GM18868 (cell line): ENCODE results near the gene IL6R.
"Not testable (repeated sequence)": the region's sequence is repeated elsewhere in the genome, so short reads cannot be mapped to it uniquely, and the experiment has no call there.

Experiments
- ATAC-seq: cut with Tn5 transposase; IDR thresholded peaks from one replicate; pipeline ENCODE4 v1.9.1; 2021; ENCODE audit warnings: mild to moderate bottlenecking, moderate library complexity; ENCODE audit not compliant: unreplicated experiment

Gene IL6R

DNA sequence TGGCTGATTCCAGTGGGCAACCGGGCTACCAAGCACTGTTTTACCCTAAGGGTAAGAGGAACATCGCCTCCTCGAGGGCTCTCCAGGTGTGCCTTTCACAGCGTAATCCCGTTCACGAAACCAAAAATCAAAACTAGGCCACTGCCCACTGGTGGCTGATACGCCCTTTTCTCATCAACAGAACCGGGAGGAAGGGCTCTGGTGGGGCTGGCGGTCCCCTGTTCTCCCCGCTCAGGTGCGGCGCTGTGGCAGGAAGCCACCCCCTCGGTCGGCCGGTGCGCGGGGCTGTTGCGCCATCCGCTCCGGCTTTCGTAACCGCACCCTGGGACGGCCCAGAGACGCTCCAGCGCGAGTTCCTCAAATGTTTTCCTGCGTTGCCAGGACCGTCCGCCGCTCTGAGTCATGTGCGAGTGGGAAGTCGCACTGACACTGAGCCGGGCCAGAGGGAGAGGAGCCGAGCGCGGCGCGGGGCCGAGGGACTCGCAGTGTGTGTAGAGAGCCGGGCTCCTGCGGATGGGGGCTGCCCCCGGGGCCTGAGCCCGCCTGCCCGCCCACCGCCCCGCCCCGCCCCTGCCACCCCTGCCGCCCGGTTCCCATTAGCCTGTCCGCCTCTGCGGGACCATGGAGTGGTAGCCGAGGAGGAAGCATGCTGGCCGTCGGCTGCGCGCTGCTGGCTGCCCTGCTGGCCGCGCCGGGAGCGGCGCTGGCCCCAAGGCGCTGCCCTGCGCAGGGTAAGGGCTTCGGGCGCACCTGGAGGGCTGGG lies at the start of gene IL6R:
IL6R (plus strand) TSS at position 360 of the 763 bp plus-strand sequence; CDS start at position 647, 287 bp downstream.
- peak; percentile 24 for ATAC-seq

DNA sequence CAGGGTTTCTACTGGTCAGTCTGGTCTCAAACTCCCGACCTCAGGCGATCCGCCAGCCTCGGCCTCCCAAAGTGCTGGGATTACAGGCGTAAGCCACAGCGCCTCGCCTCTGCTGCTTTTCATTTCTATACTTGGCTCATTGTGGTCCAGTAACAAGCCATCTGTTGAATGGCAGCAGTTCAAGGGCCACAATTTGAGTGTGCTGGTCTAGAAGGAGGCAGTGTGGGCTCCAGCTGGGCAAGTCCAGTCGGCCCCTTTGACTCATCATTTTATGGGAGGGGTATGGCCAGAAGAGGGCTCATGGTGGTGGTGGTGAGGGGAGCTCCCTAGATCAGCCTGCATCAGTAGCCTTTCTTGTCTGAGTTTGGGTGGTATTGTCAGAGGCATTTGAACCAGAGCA lies 46.6 kb upstream of the IL6R start:
- ATAC-seq = no peak

DNA sequence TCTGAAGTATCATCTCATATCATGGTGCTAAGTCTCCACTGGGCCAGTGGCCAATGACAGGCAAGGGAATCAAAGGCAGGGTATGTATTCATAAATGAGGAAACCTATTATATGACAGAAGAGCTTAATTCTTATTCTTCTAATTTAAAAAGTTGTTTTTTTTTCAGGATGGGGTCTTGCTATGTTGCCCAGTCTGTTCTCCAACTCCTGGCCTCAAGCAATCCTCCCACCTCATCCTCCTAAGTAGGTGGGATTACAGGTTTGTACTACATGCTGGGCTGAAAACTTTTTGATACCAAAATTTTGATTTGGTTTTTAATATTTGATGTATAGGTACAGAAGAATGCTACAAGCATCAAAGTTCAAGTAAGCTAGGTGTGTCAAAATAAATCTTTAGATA lies 44.9 kb upstream of the IL6R start:
- no peak for ATAC-seq

DNA sequence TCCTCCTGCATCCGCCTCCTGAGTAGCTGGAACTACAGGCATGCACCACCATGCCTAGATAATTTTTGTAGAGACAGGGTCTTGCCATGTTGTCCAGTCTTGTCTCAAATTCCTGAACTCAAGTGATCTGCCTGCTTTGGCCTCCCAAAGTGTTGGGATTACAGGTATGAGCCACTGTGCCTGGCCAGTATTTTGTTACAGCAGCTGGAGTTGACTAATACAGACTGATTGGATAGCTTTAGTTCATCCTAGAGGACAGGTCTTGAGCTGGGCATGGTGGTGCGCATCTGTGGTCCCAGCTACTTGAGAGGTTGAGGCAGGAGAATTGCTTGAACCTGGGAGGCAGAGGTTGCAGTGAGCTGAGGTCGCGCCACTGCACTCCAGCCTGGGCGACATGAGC lies 44.3 kb upstream of the IL6R start:
- not testable (repeated sequence) for ATAC-seq

DNA sequence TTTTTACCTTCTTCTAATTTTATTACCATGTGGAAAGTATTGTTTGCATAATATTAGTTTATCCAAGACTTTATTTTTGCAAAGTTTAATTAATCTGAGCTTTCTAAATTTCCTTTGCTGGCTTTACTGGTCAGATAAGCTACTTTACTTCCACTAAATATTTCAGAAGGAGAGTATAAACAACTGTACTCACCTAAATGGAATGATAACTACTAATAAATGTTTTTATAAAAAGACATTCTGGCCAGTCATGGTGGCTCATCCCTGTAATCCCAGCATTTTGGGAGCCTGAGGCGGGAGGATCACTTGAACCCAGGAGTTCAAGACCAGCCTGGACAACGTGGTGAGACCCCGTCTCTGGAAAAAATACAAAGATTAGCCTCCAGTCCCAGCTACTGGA lies 43.8 kb upstream of the IL6R start:
- no peak for ATAC-seq

DNA sequence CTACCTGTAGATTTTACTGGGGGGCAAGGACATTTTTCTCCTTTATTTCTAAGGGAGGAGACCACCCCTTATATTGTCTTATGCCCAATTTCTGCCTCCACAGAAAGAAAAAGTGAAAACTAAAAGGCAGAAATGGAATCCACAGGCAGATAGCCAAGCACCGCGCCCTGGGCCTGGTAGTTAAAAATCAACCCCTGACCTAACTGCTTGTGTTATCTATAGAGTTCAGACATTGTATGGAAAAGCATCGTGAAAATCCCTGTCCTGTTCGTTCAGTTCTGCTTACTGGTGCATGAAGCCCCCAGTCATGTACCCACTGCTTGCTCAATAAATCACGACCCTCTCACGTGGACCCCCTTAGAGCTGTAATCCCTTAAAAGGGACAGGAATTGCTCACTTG lies 33.7 kb upstream of the IL6R start:
- no peak for ATAC-seq

DNA sequence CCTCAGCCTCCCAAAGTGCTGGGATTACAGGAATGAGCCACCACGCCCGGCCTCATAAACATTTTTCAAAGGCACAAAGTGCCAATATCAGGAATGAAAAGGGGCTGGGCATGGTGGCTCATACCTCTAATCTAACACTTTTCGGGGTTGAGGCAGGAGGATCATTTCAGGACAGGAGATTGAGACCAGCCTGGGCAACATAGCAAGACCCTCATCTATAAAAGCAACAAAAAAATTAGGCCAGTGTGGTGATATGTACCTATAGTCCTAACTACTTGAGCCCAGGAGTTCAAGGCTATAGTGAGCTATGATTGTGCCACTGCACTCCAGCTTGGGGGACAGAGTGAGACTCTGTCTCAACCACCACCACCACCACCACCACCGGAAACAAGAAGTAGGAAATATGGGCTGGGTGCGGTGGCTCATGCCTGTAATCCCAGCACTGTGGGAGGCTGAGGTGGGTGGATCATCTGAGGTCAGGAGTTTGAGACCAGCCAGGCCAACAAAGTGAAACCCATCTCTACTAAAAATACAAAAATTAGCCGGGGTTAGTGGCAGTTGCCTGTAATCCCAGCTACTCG lies 31.3 kb upstream of the IL6R start:
- not testable (repeated sequence) for ATAC-seq

DNA sequence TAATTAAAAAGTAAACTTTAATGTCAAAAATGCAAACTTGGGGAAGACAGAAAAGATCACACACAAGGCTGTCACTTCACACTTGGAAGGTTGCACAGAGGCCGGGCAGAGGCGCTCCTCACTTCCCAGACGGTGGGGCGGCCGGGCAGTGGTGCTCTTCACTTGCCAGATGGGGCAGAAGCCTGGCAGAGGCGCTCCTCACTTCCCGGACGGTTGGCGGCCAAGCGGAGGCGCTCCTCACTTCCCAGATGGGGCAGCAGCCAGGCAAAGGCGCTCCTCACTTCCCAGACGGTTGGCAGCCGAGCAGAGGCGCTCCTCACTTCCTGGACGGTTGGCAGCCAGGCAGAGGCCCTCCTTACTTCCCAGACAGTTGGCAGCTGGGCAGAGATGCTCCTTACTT lies 25.8 kb upstream of the IL6R start:
- ATAC-seq = no peak

DNA sequence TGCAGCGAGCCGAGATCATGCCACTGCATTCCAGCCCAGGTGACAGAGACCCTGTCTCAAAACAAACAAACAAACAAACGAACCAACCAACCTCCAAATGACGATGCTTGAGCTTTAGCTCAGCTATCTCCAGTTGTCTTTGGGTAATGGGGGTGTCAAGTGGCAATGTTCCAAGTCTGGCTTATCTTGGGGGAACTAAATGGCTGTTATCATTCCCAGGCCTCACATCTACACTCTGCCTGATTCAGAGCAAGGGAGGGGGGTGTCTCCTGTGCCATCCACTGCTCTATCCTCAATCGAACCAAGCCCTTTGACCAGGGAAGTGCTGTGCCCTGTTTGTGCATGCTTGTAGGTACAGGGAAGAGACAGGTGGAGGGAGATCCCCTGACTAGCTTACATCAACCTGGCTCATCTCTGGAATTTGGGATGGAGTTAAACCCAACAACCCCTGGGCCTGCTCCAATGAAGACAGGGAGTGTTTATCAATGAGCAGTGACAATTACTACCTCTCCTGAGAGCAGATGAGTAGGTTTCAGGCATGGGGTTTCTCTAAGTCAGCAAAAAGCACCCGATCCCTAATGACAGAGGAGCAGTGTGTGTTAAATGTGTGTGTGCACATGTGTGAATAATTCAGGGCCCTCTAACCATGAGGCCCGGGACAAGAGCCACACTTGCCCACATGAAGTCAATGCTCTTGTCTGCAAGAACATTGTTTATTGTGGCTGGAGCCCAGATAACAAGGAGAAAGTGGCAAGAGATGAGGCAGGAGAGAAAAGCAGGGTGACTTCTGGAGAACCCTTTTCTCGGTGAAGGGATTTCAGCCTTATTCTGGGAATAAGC lies 20.3 kb upstream of the IL6R start:
- no peak for ATAC-seq

DNA sequence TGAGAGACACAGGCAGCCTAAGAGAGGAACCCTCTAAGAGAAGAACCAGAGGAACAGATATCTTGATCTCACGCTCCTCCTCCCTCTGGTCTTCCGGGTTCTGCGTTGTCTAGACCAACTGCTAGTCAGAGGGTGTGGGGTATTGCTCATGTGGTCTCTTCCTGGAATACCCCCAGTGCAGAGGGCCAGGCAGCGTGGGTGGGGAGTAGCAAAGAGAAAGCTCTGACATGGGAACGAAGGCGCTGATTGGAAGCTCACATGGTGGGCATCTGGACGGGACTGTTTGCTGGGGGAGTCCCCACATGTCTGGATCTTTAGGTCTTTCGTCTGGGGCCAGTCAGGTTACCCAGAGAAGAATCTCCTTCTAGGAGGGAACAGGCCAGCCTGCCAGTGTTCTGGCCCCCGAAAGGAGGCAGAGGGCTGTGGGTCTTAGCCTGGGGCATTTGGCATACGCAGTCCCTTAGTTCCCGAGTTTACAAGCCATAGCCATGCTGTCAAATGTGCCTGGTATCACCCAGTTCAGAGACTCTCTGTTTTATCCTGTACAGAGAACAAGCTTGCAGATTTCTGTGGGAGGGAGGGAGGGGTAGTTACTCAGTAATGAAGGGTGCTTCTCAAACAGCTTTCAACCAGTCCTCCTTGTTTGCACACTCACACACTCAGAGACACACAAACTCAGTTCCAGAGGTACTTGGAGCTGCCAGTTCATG lies 18.3 kb upstream of the IL6R start:
- ATAC-seq = no peak

DNA sequence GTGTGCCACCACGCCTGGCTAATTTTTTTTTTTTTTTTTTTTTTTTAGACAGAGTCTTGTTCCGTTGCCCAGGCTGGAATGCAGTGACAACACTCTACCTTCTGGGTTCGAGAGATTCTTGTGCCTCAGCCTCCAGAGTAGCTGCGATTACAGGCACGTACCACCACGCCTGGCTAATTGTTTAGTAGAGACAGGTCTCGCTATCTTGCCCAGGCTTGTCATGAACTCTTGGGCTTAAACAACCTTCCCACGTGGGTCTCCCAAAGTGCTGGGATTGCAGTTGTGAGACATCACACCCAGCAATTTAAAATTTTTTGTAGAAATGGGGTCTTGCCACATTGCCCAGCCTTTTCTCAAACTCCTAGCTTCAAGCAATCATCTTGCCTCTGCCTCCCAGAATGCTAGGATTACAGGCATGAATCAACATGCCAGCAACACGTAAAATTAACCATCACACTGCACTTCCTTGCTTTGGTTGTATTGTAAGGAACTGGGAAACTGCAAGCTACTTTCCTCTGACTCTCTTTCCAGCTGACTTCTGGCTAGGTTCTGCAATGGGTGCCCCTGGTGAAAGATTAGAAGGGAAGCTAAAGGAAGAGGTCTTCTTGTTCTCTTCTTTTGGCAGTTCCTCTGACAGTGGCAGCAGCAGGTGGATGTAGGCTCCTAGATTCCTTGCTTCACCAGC lies 13.9 kb upstream of the IL6R start:
- ATAC-seq = no peak

DNA sequence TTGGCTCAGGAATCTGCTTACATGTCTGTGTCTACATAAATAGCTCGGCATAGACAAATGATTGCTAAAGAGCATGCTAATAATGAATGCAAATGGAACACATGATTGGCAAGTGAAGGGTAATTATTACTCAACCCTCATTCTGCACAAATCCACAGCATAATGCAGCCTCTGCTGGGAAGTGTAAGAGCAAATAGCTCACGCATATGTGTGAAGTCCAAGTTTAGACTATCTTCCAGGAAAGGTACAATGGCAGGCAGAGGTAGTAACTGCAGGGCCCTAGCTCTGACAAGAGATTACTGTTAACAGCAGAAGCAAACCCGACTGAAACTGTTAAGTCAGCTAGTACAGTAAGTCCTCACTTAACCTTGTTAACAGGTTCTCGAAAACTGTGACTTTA lies 7.0 kb upstream of the IL6R start:
- no peak for ATAC-seq

DNA sequence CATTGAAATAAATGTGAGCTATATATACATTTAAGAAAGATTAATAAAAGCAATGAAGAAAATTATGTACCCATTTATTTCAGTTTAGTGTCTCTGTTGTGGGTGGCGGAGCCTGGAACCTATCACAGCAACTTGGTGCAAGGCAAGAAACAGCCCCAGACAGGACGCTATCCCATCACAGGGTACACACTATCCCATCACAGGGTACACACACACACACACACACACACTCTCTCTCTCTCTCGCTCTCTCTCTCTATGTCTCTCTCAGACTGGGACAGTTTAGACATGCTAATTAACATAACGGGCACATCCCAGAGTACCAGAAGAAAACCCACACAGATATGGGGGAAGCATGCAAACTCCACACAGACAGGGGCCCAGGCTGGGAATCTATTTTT lies 6.5 kb upstream of the IL6R start:
- ATAC-seq = no peak

DNA sequence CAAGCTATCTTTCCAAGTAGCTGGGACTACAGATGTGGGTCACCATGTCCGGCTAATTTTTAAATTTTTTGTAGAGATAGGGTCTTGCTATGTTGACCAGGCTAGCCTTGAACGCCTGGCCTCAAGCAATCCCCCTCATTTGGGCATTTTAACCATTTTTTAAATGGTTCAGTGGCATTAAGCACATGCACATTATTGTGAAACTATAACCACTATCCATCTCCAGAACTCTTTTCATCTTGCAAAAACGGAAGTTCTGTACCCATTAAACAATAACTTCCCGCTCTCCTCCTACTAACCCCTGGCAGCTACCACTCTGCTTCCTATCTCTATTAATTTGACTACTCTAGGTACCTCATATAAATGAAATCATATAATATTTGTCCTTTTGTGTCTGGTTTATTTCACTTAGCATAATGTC lies 4.8 kb upstream of the IL6R start:
- no peak for ATAC-seq

DNA sequence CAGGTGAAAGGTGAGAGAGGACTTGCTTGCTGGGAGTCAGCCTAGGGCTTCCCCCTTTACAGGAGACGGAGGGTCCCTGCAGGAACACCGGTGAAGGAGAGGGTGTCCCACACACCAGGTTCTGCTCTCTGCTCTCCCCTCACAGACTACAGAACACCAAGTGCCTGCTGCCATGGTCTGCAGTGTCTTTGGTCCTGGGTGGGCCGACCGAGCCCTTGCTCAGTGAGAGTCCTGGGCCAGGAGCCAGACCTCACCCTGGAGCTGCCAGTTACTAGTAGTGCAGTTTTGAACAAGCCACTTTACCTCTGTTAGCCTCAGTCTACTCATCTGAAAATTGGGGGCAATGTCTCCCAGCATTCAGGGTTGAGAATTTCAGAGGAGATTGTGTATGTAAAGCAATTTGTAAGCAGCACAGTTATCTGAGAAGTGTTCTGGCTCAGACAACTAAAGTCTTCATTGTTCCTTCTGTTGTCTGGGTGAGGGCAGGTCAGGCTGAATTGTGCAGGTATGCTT lies 2.7 kb upstream of the IL6R start:
- ATAC-seq = no peak

DNA sequence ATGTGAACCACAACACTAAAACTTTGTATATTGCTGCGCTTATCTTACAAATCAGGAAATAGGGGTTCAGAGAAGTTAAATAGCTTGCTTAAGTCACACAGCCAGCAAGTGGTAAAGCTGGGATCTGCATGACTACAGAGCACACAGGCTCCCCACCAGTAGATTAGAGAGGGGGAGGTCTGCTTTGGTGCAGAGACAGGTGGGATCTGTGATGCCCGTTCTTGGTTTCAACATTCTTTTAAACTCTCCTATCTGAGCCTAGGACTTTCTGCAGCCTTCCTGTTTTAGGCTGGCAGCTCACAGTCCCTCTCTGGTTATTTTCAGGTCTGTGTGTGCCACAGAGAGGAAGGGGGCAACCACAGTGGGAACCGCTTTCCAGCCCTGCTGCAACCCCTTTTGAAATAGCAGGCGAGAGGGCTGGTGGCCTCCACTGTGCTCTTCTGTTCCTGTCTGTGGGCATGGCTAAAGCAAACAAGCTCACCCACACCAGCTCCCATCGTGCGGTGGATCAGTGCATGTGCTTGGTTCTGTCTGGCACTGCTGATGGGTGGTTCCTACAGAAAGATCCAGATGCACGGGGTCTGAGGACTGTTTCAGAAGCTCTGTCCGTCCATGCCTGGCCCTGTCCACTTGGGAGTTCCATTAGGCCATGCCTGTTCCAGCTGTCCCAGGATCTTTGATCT lies 1.7 kb upstream of the IL6R start:
- ATAC-seq = no peak

DNA sequence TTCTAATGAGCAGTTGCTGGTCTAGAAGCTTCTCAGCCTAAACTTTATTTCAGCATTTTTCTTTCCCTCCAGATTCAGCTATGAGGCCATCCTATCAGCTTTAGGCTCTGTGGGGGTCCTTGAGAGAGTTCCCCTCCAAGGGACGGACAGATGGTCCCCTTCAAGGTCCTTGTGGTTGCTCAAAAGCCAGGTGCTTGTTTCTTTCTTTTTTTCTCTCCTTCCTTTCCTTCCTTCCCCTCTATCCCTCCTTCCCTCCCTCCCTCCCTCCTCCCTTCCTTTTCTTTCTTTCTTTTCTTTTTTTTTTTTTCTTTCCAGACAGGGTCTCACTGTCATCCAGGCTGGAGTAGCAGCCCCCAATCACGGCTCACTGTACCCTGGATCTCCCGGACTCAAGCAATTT lies 1.2 kb upstream of the IL6R start:
- ATAC-seq = no peak

DNA sequence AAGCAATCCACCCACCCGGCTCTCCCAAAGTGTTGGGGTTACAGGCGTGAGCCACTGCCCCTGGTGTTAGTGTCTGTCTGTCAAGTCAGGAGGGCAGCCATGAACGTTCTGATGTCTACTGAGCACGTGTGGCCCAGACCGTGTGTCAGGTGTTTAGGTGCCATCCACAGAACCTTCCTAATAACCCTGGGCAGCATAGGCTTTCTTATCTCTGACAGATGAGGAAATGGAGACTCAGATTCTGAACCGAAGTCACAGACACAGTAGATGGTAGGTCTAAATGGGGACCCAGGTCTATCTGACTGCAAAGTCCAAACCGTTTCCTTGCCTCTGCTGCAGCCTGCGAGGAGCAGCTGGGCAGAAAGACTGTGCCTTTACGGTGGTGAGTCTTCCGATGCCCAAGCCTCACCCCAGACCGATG lies 622 bp upstream of the IL6R start:
- no peak for ATAC-seq

DNA sequence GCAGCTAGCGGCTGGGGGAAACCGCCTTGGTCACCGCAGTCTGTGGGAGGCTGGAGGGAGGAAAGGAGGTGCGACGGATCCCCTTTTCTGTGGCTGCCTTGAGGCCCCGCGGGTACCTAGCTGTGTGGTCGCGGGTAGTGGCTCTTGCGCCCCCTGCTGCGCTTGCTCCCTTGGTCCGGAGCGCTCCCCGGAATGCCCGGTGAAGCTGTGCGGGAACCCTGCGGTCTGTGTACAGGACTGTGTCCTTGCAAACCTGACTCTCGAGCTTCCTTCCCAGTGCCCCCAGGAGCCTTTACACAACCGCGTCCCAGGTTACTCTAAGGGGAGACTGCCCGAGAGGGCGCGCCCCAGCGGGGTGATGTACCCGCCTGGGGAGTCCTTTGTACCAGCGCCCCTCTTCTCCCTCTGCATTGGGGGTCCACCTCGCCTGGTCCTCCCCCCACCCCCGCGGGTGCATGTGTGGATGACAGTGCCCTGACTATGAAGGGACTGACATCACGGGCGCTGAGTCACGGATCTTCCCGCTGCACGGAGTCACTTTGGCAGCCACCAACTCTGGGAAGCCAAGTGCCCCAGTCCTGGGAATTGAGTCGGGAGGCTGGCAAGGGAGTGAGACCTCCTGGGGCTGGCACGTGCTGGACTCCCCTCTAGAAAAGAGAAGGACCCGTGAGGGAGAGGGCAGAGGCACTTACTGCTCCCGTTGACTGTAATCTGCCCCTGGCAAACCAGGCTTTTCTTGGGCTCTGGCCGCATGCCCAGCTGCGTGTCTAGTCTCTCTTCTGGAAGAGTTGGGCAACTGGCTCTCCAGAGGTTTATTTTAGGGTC lies 816 bp downstream of the IL6R start:
- ATAC-seq = peak; percentile 19
